Measurements from ENCODE around the gene SERPINE1. TPM values are rescaled to one million over a fixed set of nuclear protein-coding genes. Genes with fewer than 3 reads are reported as not detected.

Gene SERPINE1
- total RNA-seq, 1 donor from 2014 or later = 229 TPM

- TF ChIP-seq, protein P1, sequence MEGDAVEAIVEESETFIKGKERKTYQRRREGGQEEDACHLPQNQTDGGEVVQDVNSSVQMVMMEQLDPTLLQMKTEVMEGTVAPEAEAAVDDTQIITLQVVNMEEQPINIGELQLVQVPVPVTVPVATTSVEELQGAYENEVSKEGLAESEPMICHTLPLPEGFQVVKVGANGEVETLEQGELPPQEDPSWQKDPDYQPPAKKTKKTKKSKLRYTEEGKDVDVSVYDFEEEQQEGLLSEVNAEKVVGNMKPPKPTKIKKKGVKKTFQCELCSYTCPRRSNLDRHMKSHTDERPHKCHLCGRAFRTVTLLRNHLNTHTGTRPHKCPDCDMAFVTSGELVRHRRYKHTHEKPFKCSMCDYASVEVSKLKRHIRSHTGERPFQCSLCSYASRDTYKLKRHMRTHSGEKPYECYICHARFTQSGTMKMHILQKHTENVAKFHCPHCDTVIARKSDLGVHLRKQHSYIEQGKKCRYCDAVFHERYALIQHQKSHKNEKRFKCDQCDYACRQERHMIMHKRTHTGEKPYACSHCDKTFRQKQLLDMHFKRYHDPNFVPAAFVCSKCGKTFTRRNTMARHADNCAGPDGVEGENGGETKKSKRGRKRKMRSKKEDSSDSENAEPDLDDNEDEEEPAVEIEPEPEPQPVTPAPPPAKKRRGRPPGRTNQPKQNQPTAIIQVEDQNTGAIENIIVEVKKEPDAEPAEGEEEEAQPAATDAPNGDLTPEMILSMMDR (IDR thresholded peaks at IDR 0.05; ENCODE audit: insufficient read depth, low read length, poor library complexity, severe bottlenecking) = no peak
- Histone ChIP-seq H3K27me3 (ENCODE audit: control insufficient read depth, insufficient read depth, low read length) (peaks cover 47% of the 10 kb centered on the region), H3K4me3 (ENCODE audit: low read depth, low read length) (peak overlapping the region; percentile 3), H3K36me3 (ENCODE audit: control insufficient read depth, insufficient read depth, low read length) (no peaks in the 10 kb centered on the region)
- DNase-seq (ENCODE audit: low read depth) = no peak
Measured at GRCh38 chr7:101165958-101166647, 39.2 kb downstream of the SERPINE1 start.

- Histone ChIP-seq H3K4me3 (ENCODE audit: low read depth, low read length) (no peak overlapping the region), H3K27me3 (ENCODE audit: control insufficient read depth, insufficient read depth, low read length) (peaks cover 52% of the 10 kb centered on the region), H3K36me3 (ENCODE audit: control insufficient read depth, insufficient read depth, low read length) (no peaks in the 10 kb centered on the region)
- no peak for DNase-seq (ENCODE audit: low read depth)
- TF ChIP-seq, protein P1 (IDR thresholded peaks at IDR 0.05; ENCODE audit: insufficient read depth, low read length, poor library complexity, severe bottlenecking) = no peak
Measured at GRCh38 chr7:101166648-101166908, 39.7 kb downstream of the SERPINE1 start.

- Histone ChIP-seq H3K4me3 (ENCODE audit: low read depth, low read length) (no peak overlapping the region), H3K27me3 (ENCODE audit: control insufficient read depth, insufficient read depth, low read length) (peaks cover 57% of the 10 kb centered on the region), H3K36me3 (ENCODE audit: control insufficient read depth, insufficient read depth, low read length) (no peaks in the 10 kb centered on the region)
- no peak for DNase-seq (ENCODE audit: low read depth)
- TF ChIP-seq, protein P1 (IDR thresholded peaks at IDR 0.05; ENCODE audit: insufficient read depth, low read length, poor library complexity, severe bottlenecking) = no peak
Measured at GRCh38 chr7:101166909-101167644, 40.2 kb downstream of the SERPINE1 start.

DNA sequence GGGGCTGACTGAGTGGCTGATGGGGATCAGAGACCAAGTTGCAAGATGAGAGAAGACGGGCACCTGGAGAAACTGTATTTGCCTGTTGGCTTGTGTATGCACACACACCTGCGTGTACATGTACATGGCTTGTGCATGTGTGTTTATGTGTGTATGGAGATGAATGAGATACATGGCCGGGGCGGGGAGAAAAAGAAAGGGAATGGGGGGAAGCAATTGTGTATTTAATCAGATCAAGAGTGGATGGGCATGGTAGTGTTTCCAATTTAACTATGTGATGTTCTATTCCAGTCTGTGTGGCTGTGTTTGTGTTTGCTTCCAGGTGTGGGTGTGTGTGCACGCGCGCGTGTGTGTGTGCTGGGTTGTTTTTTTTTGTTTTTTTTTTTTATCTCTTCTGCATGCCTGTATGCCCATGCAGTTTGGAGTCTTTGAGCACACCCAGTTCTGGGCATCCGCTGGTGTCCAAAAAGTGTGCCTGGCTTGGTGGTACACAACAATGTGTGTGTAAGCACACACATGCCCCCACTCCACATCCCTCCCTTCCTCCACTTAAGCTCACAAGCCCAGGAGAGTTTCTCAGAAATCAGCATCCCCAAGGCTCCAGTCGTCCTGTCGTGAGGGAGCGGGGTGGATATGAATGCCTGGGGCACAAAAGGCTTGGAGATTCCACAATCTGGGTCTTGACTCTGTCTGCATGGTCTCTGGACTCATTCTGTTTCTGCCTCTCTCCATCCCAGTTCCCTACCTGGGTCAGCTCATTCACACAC is 40.9 kb downstream of the SERPINE1 start:
- TF ChIP-seq, protein P1 (IDR thresholded peaks at IDR 0.05; ENCODE audit: insufficient read depth, low read length, poor library complexity, severe bottlenecking) = no peak
- Histone ChIP-seq H3K4me3 (ENCODE audit: low read depth, low read length) (no peak overlapping the region), H3K36me3 (ENCODE audit: control insufficient read depth, insufficient read depth, low read length) (no peaks in the 10 kb centered on the region), H3K27me3 (ENCODE audit: control insufficient read depth, insufficient read depth, low read length) (peaks cover 64% of the 10 kb centered on the region)
- no peak for DNase-seq (ENCODE audit: low read depth)

GRCh38 chr7:101168412-101169049 is 41.6 kb downstream of the SERPINE1 start:
- no peak for DNase-seq (ENCODE audit: low read depth)

More at GRCh38 chr7:101168412-101169049, 41.6 kb downstream of the SERPINE1 start:
- Histone ChIP-seq H3K4me3 (ENCODE audit: low read depth, low read length) (no peak overlapping the region), H3K27me3 (ENCODE audit: control insufficient read depth, insufficient read depth, low read length) (peaks cover 68% of the 10 kb centered on the region), H3K36me3 (ENCODE audit: control insufficient read depth, insufficient read depth, low read length) (no peaks in the 10 kb centered on the region)
- TF ChIP-seq, protein P1 (IDR thresholded peaks at IDR 0.05; ENCODE audit: insufficient read depth, low read length, poor library complexity, severe bottlenecking) = no peak

Data from kidney epithelial cell (primary cell).